ENCODE results near the gene DLGAP1.

DLGAP1 gene

DNA sequence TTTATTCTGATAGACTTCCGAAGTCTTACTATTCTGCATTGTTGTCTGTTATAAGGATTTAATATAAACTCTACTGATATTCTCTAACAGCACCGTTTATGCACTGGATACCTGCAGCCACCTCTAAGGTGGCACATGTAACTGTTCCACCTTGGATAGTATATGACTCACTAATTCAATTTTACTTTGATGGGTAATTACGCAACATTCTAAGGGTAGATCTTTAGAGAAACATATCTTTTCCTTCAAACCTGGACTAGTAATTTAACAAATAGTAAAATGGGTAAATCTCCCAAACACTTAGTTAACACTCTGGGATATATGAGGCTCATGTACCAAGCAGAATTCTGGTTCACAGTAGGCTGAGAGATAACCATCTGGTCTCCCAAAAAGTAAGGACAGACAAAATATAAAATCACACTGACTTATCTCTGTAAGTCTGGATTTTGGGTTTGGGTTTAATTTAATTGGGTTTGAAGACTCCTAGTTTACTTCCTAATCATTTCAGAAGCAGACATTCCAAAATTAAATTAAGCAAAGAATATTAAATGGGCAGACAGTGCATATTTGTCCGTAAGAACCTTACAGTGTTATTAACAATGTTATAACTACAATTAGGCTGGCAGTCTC is 590.3 kb downstream of the DLGAP1 start:
- DNase-seq (ENCODE audit: low read depth): no peak

- DNase-seq (ENCODE audit: low read depth): no peak
Observed at GRCh38 chr18:3863593-3863992, 591.5 kb downstream of the DLGAP1 start.

- DNase-seq (ENCODE audit: low read depth): no peak
Observed at GRCh38 chr18:3863006-3863405, 592.1 kb downstream of the DLGAP1 start.

- no peak for DNase-seq (ENCODE audit: low read depth)
Observed at GRCh38 chr18:3861495-3861894, 593.6 kb downstream of the DLGAP1 start.

DNA sequence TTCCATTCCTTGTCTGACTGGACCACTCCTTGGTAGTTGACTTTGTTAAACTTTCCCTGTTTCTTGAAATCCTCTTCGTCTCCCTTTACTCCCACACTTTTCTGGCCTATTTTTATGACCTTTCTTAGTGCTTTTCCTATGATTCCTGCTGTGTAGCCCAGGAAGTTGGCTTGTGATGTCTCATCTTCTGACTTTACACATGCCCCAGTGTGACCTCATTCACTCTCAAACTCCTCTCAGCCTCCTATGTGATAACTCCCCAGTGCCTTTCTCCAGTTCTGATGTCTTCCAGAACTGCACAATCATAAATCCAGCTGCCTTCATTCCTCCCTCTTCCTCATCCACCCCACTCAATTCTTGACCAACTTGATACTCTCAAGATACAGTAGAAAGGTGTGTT is 597.6 kb downstream of the DLGAP1 start:
- DNase-seq (ENCODE audit: low read depth): no peak

- DNase-seq (ENCODE audit: low read depth): no peak
Observed at GRCh38 chr18:3855966-3856365, 599.1 kb downstream of the DLGAP1 start.

- no peak for DNase-seq (ENCODE audit: low read depth)
Observed at GRCh38 chr18:3852321-3852720, 602.8 kb downstream of the DLGAP1 start.

DNA sequence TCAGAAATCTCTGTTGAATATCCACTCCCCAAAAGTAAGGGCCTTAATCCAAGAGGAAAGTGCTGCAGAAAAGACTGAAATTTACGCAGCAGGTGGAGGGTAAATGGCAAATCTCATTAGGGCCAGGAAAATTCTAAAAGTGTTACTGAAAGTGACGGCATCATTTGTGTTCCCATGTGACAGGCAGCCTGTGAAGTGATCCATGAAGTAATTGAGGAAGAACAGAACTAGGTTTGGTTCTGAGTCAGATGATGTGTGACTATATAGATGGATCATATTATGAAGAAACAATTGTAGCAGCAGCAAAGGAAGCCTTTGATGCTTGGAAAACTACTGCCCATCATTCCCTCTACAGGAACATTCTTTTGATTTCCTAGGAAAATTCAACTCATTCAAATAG is 603.9 kb downstream of the DLGAP1 start:
- DNase-seq (ENCODE audit: low read depth): no peak

DNA sequence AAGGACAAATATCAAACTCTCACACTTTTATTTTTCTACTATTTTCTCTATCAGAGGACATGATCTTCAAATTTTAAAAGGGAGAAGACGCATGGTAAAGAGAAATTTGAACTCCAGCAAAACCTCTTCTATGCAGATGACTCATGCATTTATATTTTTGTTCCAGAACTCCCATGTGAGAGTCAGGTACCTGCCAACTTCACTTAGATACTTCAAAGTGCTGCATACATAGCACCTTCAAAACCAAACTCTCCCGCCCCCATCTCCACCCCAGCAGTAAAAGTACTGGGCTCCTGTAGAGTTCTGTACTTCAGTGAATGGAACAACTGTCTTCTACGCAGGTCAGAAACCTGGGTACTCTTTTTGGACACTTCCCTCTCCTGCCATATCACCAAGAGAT is 606.8 kb downstream of the DLGAP1 start:
- DNase-seq (ENCODE audit: low read depth): no peak

- DNase-seq (ENCODE audit: low read depth): no peak
Observed at GRCh38 chr18:3845161-3845560, 609.9 kb downstream of the DLGAP1 start.

DNA sequence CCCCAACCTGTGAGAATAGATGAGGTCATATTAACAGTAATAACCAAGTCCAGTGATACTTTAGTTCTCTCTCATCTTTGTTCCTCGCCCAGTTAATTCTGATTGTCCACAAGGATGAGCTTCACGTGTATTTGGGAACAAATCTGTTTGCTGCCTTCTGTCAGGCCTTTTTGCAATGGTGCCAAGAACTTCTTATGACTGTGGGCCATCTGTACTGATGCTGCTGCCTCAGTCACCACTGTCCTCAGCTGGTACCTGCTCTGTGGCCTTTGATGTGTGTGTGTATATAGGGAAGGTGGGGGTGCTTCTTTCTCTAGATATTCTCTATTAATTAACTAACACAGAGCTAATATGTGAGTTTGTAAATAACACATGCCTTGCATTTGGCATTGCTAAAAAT is 612.3 kb downstream of the DLGAP1 start:
- DNase-seq (ENCODE audit: low read depth): no peak

GRCh38 chr18:3840766-3841165 is 614.3 kb downstream of the DLGAP1 start:
- DNase-seq (ENCODE audit: low read depth): no peak

- DNase-seq (ENCODE audit: low read depth): no peak
Observed at GRCh38 chr18:3839581-3839981, 615.5 kb downstream of the DLGAP1 start.

GRCh38 chr18:3836483-3837335 is 618.4 kb downstream of the DLGAP1 start:
- DNase-seq (ENCODE audit: low read depth): no peak

- DNase-seq (ENCODE audit: low read depth): no peak
Observed at GRCh38 chr18:3832025-3832638, 623.0 kb downstream of the DLGAP1 start.

DNA sequence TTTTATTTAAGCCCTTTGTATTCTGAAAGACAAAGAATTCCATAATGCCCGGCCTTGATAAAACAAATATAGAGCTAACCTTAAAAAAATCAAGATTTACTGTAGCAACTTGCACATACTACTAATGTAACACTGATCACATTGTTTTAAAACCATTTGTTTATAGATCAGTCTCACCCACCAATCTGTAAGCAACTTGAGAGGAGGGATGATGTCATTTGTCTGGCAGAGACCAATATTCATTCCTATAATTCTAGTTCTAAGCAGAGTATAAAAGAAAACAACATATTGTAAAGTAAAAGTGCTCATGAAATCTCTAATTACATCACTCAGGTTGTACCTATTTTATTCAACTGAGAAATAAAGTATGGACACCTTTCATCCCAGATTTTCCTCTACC is 624.5 kb downstream of the DLGAP1 start:
- no peak for DNase-seq (ENCODE audit: low read depth)

- no peak for DNase-seq (ENCODE audit: low read depth)
Observed at GRCh38 chr18:3827236-3827845, 627.8 kb downstream of the DLGAP1 start.

GRCh38 chr18:3826021-3826420 is 629.1 kb downstream of the DLGAP1 start:
- DNase-seq (ENCODE audit: low read depth): no peak

DNA sequence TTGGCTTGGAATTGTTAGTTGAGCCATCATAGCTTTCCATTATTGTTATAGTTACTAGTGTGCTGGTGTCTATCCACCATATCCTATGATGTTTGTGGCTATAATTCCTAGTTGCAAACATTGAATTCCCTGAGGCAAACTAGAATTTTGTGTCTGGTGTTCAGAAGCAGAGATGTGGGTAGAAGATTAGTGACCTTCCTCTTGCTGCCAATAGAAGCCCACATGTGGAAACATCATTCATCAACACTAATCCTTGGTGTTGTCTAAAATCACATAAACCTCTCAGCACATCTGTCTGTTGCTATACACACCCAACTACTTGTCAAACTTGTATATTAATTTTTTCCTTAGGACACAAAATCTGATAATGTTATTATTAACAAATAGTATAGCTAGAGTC is 631.0 kb downstream of the DLGAP1 start:
- DNase-seq (ENCODE audit: low read depth): no peak

GRCh38 chr18:3823073-3823472 is 632.0 kb downstream of the DLGAP1 start:
- no peak for DNase-seq (ENCODE audit: low read depth)

- DNase-seq (ENCODE audit: low read depth): no peak
Observed at GRCh38 chr18:3821524-3821923, 633.6 kb downstream of the DLGAP1 start.

- no peak for DNase-seq (ENCODE audit: low read depth)
Observed at GRCh38 chr18:3819961-3820360, 635.1 kb downstream of the DLGAP1 start.

All from iris pigment epithelial cell (primary cell).